ENCODE results near the gene UPF1. TPM values are rescaled to one million over a fixed set of nuclear protein-coding genes. Genes with fewer than 3 reads are reported as not detected.

The UPF1 gene
- total RNA-seq, 1 donor from 2014 or later: 57.8 TPM

DNA sequence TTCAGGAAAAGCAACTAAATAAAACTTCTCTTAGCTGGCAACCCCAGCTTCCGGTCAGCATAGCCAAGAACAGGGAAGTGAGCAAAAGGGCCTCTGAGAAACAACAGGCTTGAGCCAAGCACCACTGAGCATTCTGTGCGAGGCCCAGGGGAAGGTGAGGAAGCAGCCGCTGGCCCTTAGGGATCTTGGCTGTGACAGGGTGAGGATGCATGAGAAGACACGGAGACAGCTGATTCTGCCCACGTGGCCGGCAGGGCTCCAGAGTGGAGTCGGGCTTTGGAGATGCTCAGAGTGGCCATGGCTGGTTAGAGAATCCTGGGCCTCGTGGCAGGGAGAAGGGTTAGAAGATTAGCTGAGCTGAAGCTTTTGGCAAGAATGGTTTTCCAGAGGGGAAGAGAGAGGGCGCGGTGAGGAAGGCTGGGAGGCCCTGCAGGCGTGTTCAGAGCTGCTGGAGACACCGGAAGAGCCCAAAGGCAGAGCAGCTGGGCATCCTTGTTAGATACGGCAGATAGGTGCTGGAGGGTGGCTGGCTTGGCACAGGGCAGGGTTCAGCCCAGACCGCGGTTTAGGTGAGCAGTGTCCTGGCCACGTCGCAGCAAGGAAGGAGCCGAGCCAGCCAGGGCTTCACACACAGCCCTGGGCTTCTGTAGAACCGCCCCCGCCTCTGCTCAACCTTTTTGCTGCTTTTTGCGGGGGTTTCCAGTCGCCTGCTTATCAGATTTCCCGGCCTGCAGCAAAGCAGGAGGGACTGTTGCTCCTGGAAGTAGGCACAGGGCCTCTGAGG, 17.3 kb downstream of the UPF1 start:
- Mint-ChIP-seq H3K4me1 (ENCODE audit: low read depth, unreplicated experiment) (peaks cover 27% of the 10 kb centered on the region), H3K27me3 (ENCODE audit: low read depth, unreplicated experiment) (no peaks in the 10 kb centered on the region), H3K9me3 (ENCODE audit: unreplicated experiment) (no peaks in the 10 kb centered on the region), H3K36me3 (ENCODE audit: low read depth, unreplicated experiment) (peaks cover 16% of the 10 kb centered on the region), H3K4me3 (ENCODE audit: unreplicated experiment) (peak overlapping the region; percentile 64), H3K27ac (ENCODE audit: unreplicated experiment) (peak overlapping the region; percentile 66)
- peaks cover 85% of the 10 kb centered on the region for H3K79me2 ChIP-seq (ENCODE audit: insufficient read depth, low read length)
- H4K20me1 ChIP-seq (ENCODE audit: insufficient read depth, low read length): peaks cover 94% of the 10 kb centered on the region
- no peaks in the 10 kb centered on the region for H3K9me3 ChIP-seq (ENCODE audit: insufficient read depth, low read depth, low read length)
- no peak overlapping the region for H3K4me3 ChIP-seq (ENCODE audit: insufficient read depth, low read depth, low read length)
- H3K4me1 ChIP-seq (ENCODE audit: insufficient read depth, low read length): peaks cover 9% of the 10 kb centered on the region
- H3K27ac ChIP-seq (ENCODE audit: low read depth, low read length): no peak overlapping the region
- no peak overlapping the region for H2AFZ ChIP-seq (ENCODE audit: low read depth, low read length)
- no peaks in the 10 kb centered on the region for H3K27me3 ChIP-seq (ENCODE audit: insufficient read depth, low read length)
- FAIRE-seq: peak; percentile 20
- peak overlapping the region; percentile 8 for H3K9ac ChIP-seq (ENCODE audit: low read length)
- TF ChIP-seq, protein P1, sequence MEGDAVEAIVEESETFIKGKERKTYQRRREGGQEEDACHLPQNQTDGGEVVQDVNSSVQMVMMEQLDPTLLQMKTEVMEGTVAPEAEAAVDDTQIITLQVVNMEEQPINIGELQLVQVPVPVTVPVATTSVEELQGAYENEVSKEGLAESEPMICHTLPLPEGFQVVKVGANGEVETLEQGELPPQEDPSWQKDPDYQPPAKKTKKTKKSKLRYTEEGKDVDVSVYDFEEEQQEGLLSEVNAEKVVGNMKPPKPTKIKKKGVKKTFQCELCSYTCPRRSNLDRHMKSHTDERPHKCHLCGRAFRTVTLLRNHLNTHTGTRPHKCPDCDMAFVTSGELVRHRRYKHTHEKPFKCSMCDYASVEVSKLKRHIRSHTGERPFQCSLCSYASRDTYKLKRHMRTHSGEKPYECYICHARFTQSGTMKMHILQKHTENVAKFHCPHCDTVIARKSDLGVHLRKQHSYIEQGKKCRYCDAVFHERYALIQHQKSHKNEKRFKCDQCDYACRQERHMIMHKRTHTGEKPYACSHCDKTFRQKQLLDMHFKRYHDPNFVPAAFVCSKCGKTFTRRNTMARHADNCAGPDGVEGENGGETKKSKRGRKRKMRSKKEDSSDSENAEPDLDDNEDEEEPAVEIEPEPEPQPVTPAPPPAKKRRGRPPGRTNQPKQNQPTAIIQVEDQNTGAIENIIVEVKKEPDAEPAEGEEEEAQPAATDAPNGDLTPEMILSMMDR (IDR thresholded peaks at IDR 0.05; ENCODE audit: insufficient read depth, low read depth, low read length): no peak
- TF ChIP-seq EZH2 (IDR thresholded peaks at IDR 0.05; ENCODE audit: insufficient read depth, low read length): no peak
- peaks cover 16% of the 10 kb centered on the region for H3K36me3 ChIP-seq (ENCODE audit: insufficient read depth, low read length)
- DNase-seq (ENCODE audit: low read depth): no peak
- no peak overlapping the region for H3K4me2 ChIP-seq (ENCODE audit: low read length)

DNA sequence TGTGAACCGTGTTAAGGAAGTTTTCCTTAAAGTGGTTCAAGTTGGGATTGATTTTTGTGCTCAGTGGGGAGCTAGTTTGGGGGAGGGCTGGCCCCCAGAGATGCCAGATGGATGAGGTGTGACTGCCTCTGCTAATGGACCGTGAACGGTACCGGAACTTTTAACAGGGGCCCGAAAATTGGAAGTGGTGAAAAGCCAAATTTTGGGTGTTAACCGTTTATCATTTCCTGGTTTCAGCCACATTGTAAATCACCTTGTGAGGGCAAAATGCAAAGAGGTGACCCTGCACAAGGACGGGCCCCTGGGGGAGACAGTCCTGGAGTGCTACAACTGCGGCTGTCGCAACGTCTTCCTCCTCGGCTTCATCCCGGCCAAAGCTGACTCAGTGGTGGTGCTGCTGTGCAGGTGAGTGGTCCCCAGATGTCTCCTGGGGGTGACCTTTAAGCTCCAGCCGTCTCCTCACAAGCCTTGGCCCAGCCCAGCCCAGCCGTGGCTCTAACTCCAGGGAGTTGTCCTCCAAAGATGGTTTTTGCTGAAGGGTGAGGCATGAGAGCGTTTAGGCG, 18.2 kb downstream of the UPF1 start:
- Histone ChIP-seq H4K20me1 (ENCODE audit: insufficient read depth, low read length) (peaks cover 94% of the 10 kb centered on the region), H3K79me2 (ENCODE audit: insufficient read depth, low read length) (peaks cover 77% of the 10 kb centered on the region), H2AFZ (ENCODE audit: low read depth, low read length) (no peak overlapping the region), H3K4me1 (ENCODE audit: insufficient read depth, low read length) (peaks cover 9% of the 10 kb centered on the region), H3K27ac (ENCODE audit: low read depth, low read length) (no peak overlapping the region), H3K4me2 (ENCODE audit: low read length) (no peak overlapping the region), H3K9me3 (ENCODE audit: insufficient read depth, low read depth, low read length) (no peaks in the 10 kb centered on the region), H3K27me3 (ENCODE audit: insufficient read depth, low read length) (no peaks in the 10 kb centered on the region), H3K9ac (ENCODE audit: low read length) (no peak overlapping the region), H3K36me3 (ENCODE audit: insufficient read depth, low read length) (peaks cover 16% of the 10 kb centered on the region), H3K4me3 (ENCODE audit: insufficient read depth, low read depth, low read length) (no peak overlapping the region)
- no peak for DNase-seq (ENCODE audit: low read depth)
- Mint-ChIP-seq H3K27ac (ENCODE audit: unreplicated experiment) (peak overlapping the region; percentile 66), H3K9me3 (ENCODE audit: unreplicated experiment) (no peaks in the 10 kb centered on the region), H3K4me3 (ENCODE audit: unreplicated experiment) (no peak overlapping the region), H3K27me3 (ENCODE audit: low read depth, unreplicated experiment) (no peaks in the 10 kb centered on the region), H3K4me1 (ENCODE audit: low read depth, unreplicated experiment) (peaks cover 27% of the 10 kb centered on the region), H3K36me3 (ENCODE audit: low read depth, unreplicated experiment) (peaks cover 19% of the 10 kb centered on the region)
- FAIRE-seq: no peak
- TF ChIP-seq, protein P1 (IDR thresholded peaks at IDR 0.05; ENCODE audit: insufficient read depth, low read depth, low read length): no peak
- TF ChIP-seq EZH2 (IDR thresholded peaks at IDR 0.05; ENCODE audit: insufficient read depth, low read length): no peak

All from astrocyte (in vitro differentiated cells and primary cell).